CD14-positive monocyte (primary cell): ENCODE data around the gene PTH2R. TPM values are rescaled to one million over a fixed set of nuclear protein-coding genes. Genes with fewer than 3 reads are reported as not detected.

Source experiments
- DNase-seq, 3 donors: peaks; one replicate each; pipeline ENCODE4 v3.0.0-alpha.2; 2011 to 2022
- H2AFZ ChIP-seq: 2 replicates; pipeline ENCODE4 v1.6.0; 2012; ENCODE audit warnings: mild to moderate bottlenecking, low read depth, low read length, inconsistent platforms; ENCODE audit not compliant: insufficient read depth, poor library complexity, severe bottlenecking
- H3K27ac ChIP-seq, 2 donors: 1 replicate in 1 of 2; 2 replicates in 1 of 2; pipeline ENCODE4 v1.5.1; 2012 to 2013; ENCODE audit warnings: low read length in 2 of 2, control low read depth in 1 of 2, inconsistent platforms in 1 of 2, low read depth in 1 of 2, mild to moderate bottlenecking in 1 of 2
- H3K27me3 ChIP-seq, 2 donors: one replicate each; pipeline versions ENCODE4 v1.6.0 to v1.6.1; 2011 to 2013; ENCODE audit warnings: low read length in 2 of 2; ENCODE audit not compliant: control insufficient read depth in 2 of 2, insufficient read depth in 2 of 2
- H3K36me3 ChIP-seq, 2 donors: replicated peaks in 1 of 2; 1 replicate in 1 of 2; 2 replicates in 1 of 2; pipeline versions ENCODE4 v1.5.1 to v1.6.1; 2012 to 2013; ENCODE audit warnings: low read length in 2 of 2, control low read depth in 1 of 2, inconsistent platforms in 1 of 2, mild to moderate bottlenecking in 1 of 2; ENCODE audit not compliant: insufficient read depth in 2 of 2, control insufficient read depth in 1 of 2
- H3K4me1 ChIP-seq, 2 donors: 1 replicate in 1 of 2; 2 replicates in 1 of 2; pipeline versions ENCODE4 v1.5.1 to v1.6.1; 2012 to 2013; ENCODE audit warnings: low read length in 2 of 2, control low read depth in 1 of 2, inconsistent platforms in 1 of 2, mild to moderate bottlenecking in 1 of 2, moderate library complexity in 1 of 2; ENCODE audit not compliant: insufficient read depth in 2 of 2, control insufficient read depth in 1 of 2
- H3K4me2 ChIP-seq: replicated peaks from 2 replicates; pipeline ENCODE3; 2012; ENCODE audit warnings: low read length, moderate library complexity, mild to moderate bottlenecking; ENCODE audit not compliant: poor library complexity, severe bottlenecking; ENCODE audit errors: extremely low read depth
- H3K4me3 ChIP-seq, 3 experiments: fragments of 200-600 bp in 1 of 3; sonication (generic) in 1 of 3; replicated peaks in 1 of 3; 1 replicate in 2 of 3; 2 replicates in 1 of 3; pipeline ENCODE4 v1.5.1; 2011 to 2013; ENCODE audit warnings: low read length in 3 of 3, mild to moderate bottlenecking in 3 of 3, control low read depth in 2 of 3, low read depth in 2 of 3, inconsistent platforms in 1 of 3, moderate library complexity in 1 of 3
- H3K79me2 ChIP-seq: 2 replicates; pipeline ENCODE4 v1.6.0; 2012; ENCODE audit warnings: mild to moderate bottlenecking, control low read depth, inconsistent platforms, low read length, moderate library complexity; ENCODE audit not compliant: insufficient read depth
- H3K9ac ChIP-seq: 2 replicates; pipeline ENCODE4 v1.6.0; 2017; ENCODE audit warnings: low read length, mild to moderate bottlenecking; ENCODE audit not compliant: insufficient read depth, poor library complexity, severe bottlenecking
- H3K9me3 ChIP-seq, 2 donors: replicated peaks in 1 of 2; 1 replicate in 1 of 2; 2 replicates in 1 of 2; pipeline versions ENCODE4 v1.5.1 to v1.6.1; 2012 to 2013; ENCODE audit warnings: low read length in 2 of 2, control low read depth in 1 of 2; ENCODE audit not compliant: control insufficient read depth in 1 of 2, insufficient read depth in 1 of 2
- H4K20me1 ChIP-seq: 2 replicates; pipeline ENCODE4 v1.6.0; 2012; ENCODE audit warnings: mild to moderate bottlenecking, low read length, control low read depth, moderate library complexity; ENCODE audit not compliant: insufficient read depth
- H3K27ac Mint-ChIP-seq, 7 donors: one replicate each; pipeline ENCODE4 v1.8.0; 2020; ENCODE audit warnings: mild to moderate bottlenecking in 7 of 7, mixed read lengths in 7 of 7, moderate library complexity in 6 of 7, inconsistent platforms in 2 of 7
- H3K27me3 Mint-ChIP-seq, 3 donors: one replicate each; pipeline ENCODE4 v1.8.0; 2021 to 2022; ENCODE audit warnings: low read depth in 3 of 3, mild to moderate bottlenecking in 3 of 3, mixed read lengths in 3 of 3, moderate library complexity in 3 of 3, inconsistent platforms in 1 of 3
- H3K36me3 Mint-ChIP-seq, 2 donors: one replicate each; pipeline ENCODE4 v1.8.0; 2020; ENCODE audit warnings: mixed read lengths in 2 of 2, inconsistent platforms in 1 of 2, mild to moderate bottlenecking in 1 of 2
- H3K4me1 Mint-ChIP-seq: one replicate; pipeline ENCODE4 v1.8.0; 2020; ENCODE audit warnings: mild to moderate bottlenecking, mixed read lengths
- H3K4me3 Mint-ChIP-seq, 2 donors: one replicate each; pipeline ENCODE4 v1.8.0; 2020; ENCODE audit warnings: mild to moderate bottlenecking in 2 of 2, mixed read lengths in 2 of 2, moderate library complexity in 1 of 2
- H3K9me3 Mint-ChIP-seq, 7 donors: one replicate each; pipeline ENCODE4 v1.8.0; 2020 to 2022; ENCODE audit warnings: mixed read lengths in 7 of 7, mild to moderate bottlenecking in 6 of 7, moderate library complexity in 6 of 7, inconsistent platforms in 2 of 7
- CTCF ChIP-seq: fragments of 200-600 bp; IDR thresholded peaks from one replicate; pipeline ENCODE4 v1.8.0; 2022; ENCODE audit warnings: antibody characterized with exemption, mild to moderate bottlenecking
- WGBS: methylation state at CpG from one replicate; pipeline ENCODE4 v1.1.5; 2013; ENCODE audit warnings: missing lambda C conversion rate; ENCODE audit not compliant: insufficient coverage; 5-methylcytosine and 5-hydroxymethylcytosine counted together
- intact Hi-C, 2 donors: fragments of 100-400 bp; cut with micrococcal nuclease; formaldehyde crosslinking; loops; one replicate each; pipeline versions ENCODE4 v1.15.0 to v1.15.1; 2023
- polyA plus RNA-seq, 3 donors: library from polyadenylated mRNA; depleted of rRNA in 1 of 3; unstranded in 2 of 3; stranded (reverse) in 1 of 3; fragments of 300-500 nt in 2 of 3; fragments of >200 nt in 1 of 3; fragmentation: Illumina TruSeq in 2 of 3; gene quantifications; 1 replicate in 2 of 3; 2 replicates in 1 of 3; pipeline ENCODE4 v1.2.3, GENCODE V29; 2012 to 2021

PTH2R gene
- polyA plus RNA-seq, 3 donors, result 0.07 to 0.12 (median 0.11) TPM

- H3K27me3 Mint-ChIP-seq, result peaks cover 3 to 5% (median 3%) of the 10 kb centered on the region in 3 donors
- Histone ChIP-seq H3K4me1 (no peaks in the 10 kb centered on the region), H3K79me2 (no peaks in the 10 kb centered on the region), H3K27ac (no peak overlapping the region), H3K36me3 (no peaks in the 10 kb centered on the region), H3K4me2 (no peak overlapping the region), H3K27me3 (no peaks in the 10 kb centered on the region), H3K9me3 (no peaks in the 10 kb centered on the region), H4K20me1 (no peaks in the 10 kb centered on the region), H2AFZ (no peak overlapping the region), H3K9ac (no peak overlapping the region), H3K4me3 (no peak overlapping the region)
- H3K27ac Mint-ChIP-seq, result no peak overlapping the region
- WGBS, result no CpG with 5 or more reads among the region's 2 CpGs
- no peaks in the 10 kb centered on the region for H3K36me3 Mint-ChIP-seq
- H3K9me3 Mint-ChIP-seq, result peaks cover 0 to 4% (median 0%) of the 10 kb centered on the region in 7 donors
- no peak for TF ChIP-seq CTCF
- H3K4me3 Mint-ChIP-seq, result no peak overlapping the region
- no peaks in the 10 kb centered on the region for H3K4me1 Mint-ChIP-seq
- no peak for DNase-seq
- intact Hi-C loops, result no loop called here
Measured at GRCh38 chr2:208415897-208416296, 9.3 kb downstream of the PTH2R start.

- no peak overlapping the region for H2AFZ ChIP-seq
- WGBS, result 100% methylated on average over 1 of the region's 5 CpGs
- H3K9ac ChIP-seq, result no peak overlapping the region
- H3K27ac ChIP-seq, result no peak overlapping the region
- no peak for DNase-seq
- H3K4me3 ChIP-seq, result no peak overlapping the region
- no peak overlapping the region for H3K4me3 Mint-ChIP-seq
- no peaks in the 10 kb centered on the region for H3K79me2 ChIP-seq
- intact Hi-C loops, result no loop called here
- H3K4me2 ChIP-seq, result no peak overlapping the region
- no peaks in the 10 kb centered on the region for H3K4me1 ChIP-seq
- TF ChIP-seq CTCF, result no peak
- H3K4me1 Mint-ChIP-seq, result no peaks in the 10 kb centered on the region
- peaks cover 0 to 7% (median 4%) of the 10 kb centered on the region in 7 donors for H3K9me3 Mint-ChIP-seq
- H3K27me3 Mint-ChIP-seq, result peaks cover 0 to 2% (median 2%) of the 10 kb centered on the region in 3 donors
- H3K36me3 Mint-ChIP-seq, result no peaks in the 10 kb centered on the region
- no peaks in the 10 kb centered on the region for H3K9me3 ChIP-seq
- H3K36me3 ChIP-seq, result no peaks in the 10 kb centered on the region
- H3K27ac Mint-ChIP-seq, result no peak overlapping the region
- no peaks in the 10 kb centered on the region for H4K20me1 ChIP-seq
- H3K27me3 ChIP-seq, result no peaks in the 10 kb centered on the region
Measured at GRCh38 chr2:208426412-208427045, 19.9 kb downstream of the PTH2R start.
